ENCODE results near the gene GLIS1. TPM values are rescaled to one million over a fixed set of nuclear protein-coding genes. Genes with fewer than 3 reads are reported as not detected.

Gene GLIS1
- polyA plus RNA-seq, 1 donor from 2014 or later: not detected

- no peak overlapping the region for H3K4me2 ChIP-seq (ENCODE audit: low read length)
- no peak for TF ChIP-seq MXI1 (conservative IDR thresholded peaks at IDR 0.05; ENCODE audit: poor library complexity, severe bottlenecking)
- TF ChIP-seq CTCF (IDR thresholded peaks at IDR 0.05; ENCODE audit: poor library complexity, severe bottlenecking): no peak
- no peak for TF ChIP-seq RAD21 (conservative IDR thresholded peaks at IDR 0.05)
- no peak for TF ChIP-seq POLR2AphosphoS5 (IDR thresholded peaks at IDR 0.05)
- no peak for TF ChIP-seq REST (IDR thresholded peaks at IDR 0.05; ENCODE audit: borderline replicate concordance)
- no peak for TF ChIP-seq EZH2 (IDR thresholded peaks at IDR 0.05; ENCODE audit: borderline replicate concordance, insufficient read depth, low read length, poor library complexity, severe bottlenecking)
- TF ChIP-seq TAF1 (IDR thresholded peaks at IDR 0.05; ENCODE audit: low read depth): no peak
- no peak for TF ChIP-seq EP300 (conservative IDR thresholded peaks at IDR 0.05; ENCODE audit: poor library complexity, severe bottlenecking)
- no peak for TF ChIP-seq SMC3 (conservative IDR thresholded peaks at IDR 0.05; ENCODE audit: poor library complexity)
- H3K9me3 ChIP-seq (ENCODE audit: low read length): no peaks in the 10 kb centered on the region
- no peaks in the 10 kb centered on the region for H3F3A ChIP-seq (ENCODE audit: insufficient read depth, low read length, poor library complexity, severe bottlenecking)
- no peak overlapping the region for H3K27ac ChIP-seq (ENCODE audit: low read length)
- no peaks in the 10 kb centered on the region for H3K79me2 ChIP-seq (replicated peaks; ENCODE audit: insufficient read depth, low read length)
- H3K9me2 ChIP-seq (ENCODE audit: insufficient read depth, low read length): no peaks in the 10 kb centered on the region
- H3K9ac ChIP-seq (ENCODE audit: low read length): no peak overlapping the region
- no peak overlapping the region for H3K4me3 ChIP-seq (ENCODE audit: low read length)
- H2AFZ ChIP-seq (ENCODE audit: low read depth, low read length): no peak overlapping the region
- no peaks in the 10 kb centered on the region for H3K27me3 ChIP-seq (ENCODE audit: insufficient read depth, low read depth, low read length)
- no peaks in the 10 kb centered on the region for H4K20me1 ChIP-seq (ENCODE audit: insufficient read depth)
- H3K36me3 ChIP-seq (ENCODE audit: insufficient read depth, low read length): no peaks in the 10 kb centered on the region
These were observed 96.4 kb downstream of the GLIS1 start for GRCh38 chr1:53642607-53643006.

- H3K79me2 ChIP-seq (replicated peaks; ENCODE audit: insufficient read depth, low read length): no peaks in the 10 kb centered on the region
- H4K20me1 ChIP-seq (ENCODE audit: insufficient read depth): no peaks in the 10 kb centered on the region
- TF ChIP-seq SMC3 (conservative IDR thresholded peaks at IDR 0.05; ENCODE audit: poor library complexity) (no peak), MXI1 (conservative IDR thresholded peaks at IDR 0.05; ENCODE audit: poor library complexity, severe bottlenecking) (no peak), CTCF (IDR thresholded peaks at IDR 0.05; ENCODE audit: poor library complexity, severe bottlenecking) (no peak), RAD21 (conservative IDR thresholded peaks at IDR 0.05) (no peak), EZH2 (IDR thresholded peaks at IDR 0.05; ENCODE audit: borderline replicate concordance, insufficient read depth, low read length, poor library complexity, severe bottlenecking) (no peak), EP300 (conservative IDR thresholded peaks at IDR 0.05; ENCODE audit: poor library complexity, severe bottlenecking) (no peak), REST (IDR thresholded peaks at IDR 0.05; ENCODE audit: borderline replicate concordance) (no peak), POLR2AphosphoS5 (IDR thresholded peaks at IDR 0.05) (no peak), TAF1 (IDR thresholded peaks at IDR 0.05; ENCODE audit: low read depth) (no peak)
These were observed 96.8 kb downstream of the GLIS1 start for GRCh38 chr1:53642215-53642555.

More at GRCh38 chr1:53642215-53642555, 96.8 kb downstream of the GLIS1 start:
- no peaks in the 10 kb centered on the region for H3K9me3 ChIP-seq (ENCODE audit: low read length)
- no peak overlapping the region for H3K4me2 ChIP-seq (ENCODE audit: low read length)
- no peak overlapping the region for H3K9ac ChIP-seq (ENCODE audit: low read length)
- H2AFZ ChIP-seq (ENCODE audit: low read depth, low read length): no peak overlapping the region
- no peaks in the 10 kb centered on the region for H3K36me3 ChIP-seq (ENCODE audit: insufficient read depth, low read length)
- H3K9me2 ChIP-seq (ENCODE audit: insufficient read depth, low read length): no peaks in the 10 kb centered on the region
- H3F3A ChIP-seq (ENCODE audit: insufficient read depth, low read length, poor library complexity, severe bottlenecking): no peaks in the 10 kb centered on the region
- no peak overlapping the region for H3K27ac ChIP-seq (ENCODE audit: low read length)
- no peaks in the 10 kb centered on the region for H3K27me3 ChIP-seq (ENCODE audit: insufficient read depth, low read depth, low read length)
- no peak overlapping the region for H3K4me3 ChIP-seq (ENCODE audit: low read length)

Measured in neural cell (in vitro differentiated cells).